ENCODE results near the gene LY6G6D. TPM values are rescaled to one million over a fixed set of nuclear protein-coding genes. Genes with fewer than 3 reads are reported as not detected.

The LY6G6D gene
- total RNA-seq, 1 donor from 2014 or later, result not detected

- Mint-ChIP-seq H3K27me3 (no peaks in the 10 kb centered on the region), H3K4me1 (peaks cover 12% of the 10 kb centered on the region), H3K4me3 (no peak overlapping the region), H3K36me3 (ENCODE audit: low read depth) (no peaks in the 10 kb centered on the region), H3K9me3 (no peaks in the 10 kb centered on the region), H3K27ac (no peak overlapping the region)
- DNase-seq, result no peak
- intact Hi-C loops (cut with micrococcal nuclease), result no loop called here
- ChIA-PET POLR2A (interaction anchor here (0.5 to 2.2 kb wide), 5 partner anchors 8 to 91 kb away, joined by 3 to 5 read pairs (median 5); partner anchors contain the start of genes ABHD16A, CLIC1 and MSH5), CTCF (interaction anchor here (0.6 to 1.9 kb wide), 3 partner anchors 18 to 156 kb away, joined by 3 to 7 read pairs (median 5); partner anchors contain the start of gene DDAH2)
- no peak for ATAC-seq (ENCODE audit: low read depth)
- TF ChIP-seq CTCF (IDR thresholded peaks at IDR 0.05), result no peak
These were observed 3.9 kb upstream of the LY6G6D start for GRCh38 chr6:31711233-31711632.

GRCh38 chr6:31712296-31712695 lies 2.9 kb upstream of the LY6G6D start:
- DNase-seq (no peak), ATAC-seq (ENCODE audit: low read depth) (peak; percentile 90)
- ChIA-PET POLR2A (interaction anchor here (0.6 to 2.2 kb wide), 4 partner anchors 8 to 35 kb away, joined by 3 to 6 read pairs (median 4); partner anchors contain the start of genes ABHD16A and MSH5), CTCF (interaction anchor here (1.1 to 1.9 kb wide), 4 partner anchors 17 to 118 kb away, joined by 3 to 7 read pairs (median 4); partner anchors contain the start of gene DDAH2)
- Mint-ChIP-seq H3K4me3 (no peak overlapping the region), H3K27ac (no peak overlapping the region), H3K27me3 (no peaks in the 10 kb centered on the region), H3K9me3 (no peaks in the 10 kb centered on the region), H3K36me3 (ENCODE audit: low read depth) (no peaks in the 10 kb centered on the region), H3K4me1 (peaks cover 12% of the 10 kb centered on the region)
- intact Hi-C loops (cut with micrococcal nuclease), result no loop called here
- no peak for TF ChIP-seq CTCF (IDR thresholded peaks at IDR 0.05)

- CTCF ChIA-PET, result no interaction called here
- POLR2A ChIA-PET, result interaction anchor here (1.0 kb wide), 1 partner anchor 12 kb away, joined by 3 read pairs; no protein-coding TSS in a partner anchor
- H3K4me3 Mint-ChIP-seq, result no peak overlapping the region
- H3K27ac Mint-ChIP-seq, result no peak overlapping the region
- TF ChIP-seq CTCF (IDR thresholded peaks at IDR 0.05), result no peak
- H3K9me3 Mint-ChIP-seq, result no peaks in the 10 kb centered on the region
- peaks cover 12% of the 10 kb centered on the region for H3K4me1 Mint-ChIP-seq
- no peaks in the 10 kb centered on the region for H3K36me3 Mint-ChIP-seq (ENCODE audit: low read depth)
- DNase-seq (no peak), ATAC-seq (ENCODE audit: low read depth) (no peak)
- intact Hi-C loops (cut with micrococcal nuclease), result no loop called here
- H3K27me3 Mint-ChIP-seq, result no peaks in the 10 kb centered on the region
These were observed 1.7 kb upstream of the LY6G6D start for GRCh38 chr6:31713465-31713864.

- DNase-seq, result no peak
- intact Hi-C loops (cut with micrococcal nuclease), result no loop called here
- peaks cover 12% of the 10 kb centered on the region for H3K4me1 Mint-ChIP-seq
- no peaks in the 10 kb centered on the region for H3K9me3 Mint-ChIP-seq
- H3K4me3 Mint-ChIP-seq, result no peak overlapping the region
- no peaks in the 10 kb centered on the region for H3K36me3 Mint-ChIP-seq (ENCODE audit: low read depth)
- no peak for ATAC-seq (ENCODE audit: low read depth)
- TF ChIP-seq CTCF (IDR thresholded peaks at IDR 0.05), result no peak
- H3K27me3 Mint-ChIP-seq, result no peaks in the 10 kb centered on the region
- POLR2A ChIA-PET, result interaction anchor here (1.0 to 1.3 kb wide), 2 partner anchors 11 kb away, joined by 3 read pairs; partner anchors contain the start of gene ABHD16A
- CTCF ChIA-PET, result no interaction called here
- H3K27ac Mint-ChIP-seq, result no peak overlapping the region
These were observed 1.0 kb upstream of the LY6G6D start for GRCh38 chr6:31713991-31714684.

GRCh38 chr6:31717499-31718222 lies 2.5 kb downstream of the LY6G6D start:
- intact Hi-C loops (cut with micrococcal nuclease), result no loop called here
- Mint-ChIP-seq H3K36me3 (ENCODE audit: low read depth) (no peaks in the 10 kb centered on the region), H3K4me1 (no peaks in the 10 kb centered on the region), H3K27ac (no peak overlapping the region), H3K4me3 (no peak overlapping the region), H3K27me3 (no peaks in the 10 kb centered on the region), H3K9me3 (no peaks in the 10 kb centered on the region)
- POLR2A ChIA-PET, result no interaction called here
- TF ChIP-seq CTCF (IDR thresholded peaks at IDR 0.05), result no peak
- ATAC-seq (ENCODE audit: low read depth) (no peak), DNase-seq (no peak)
- CTCF ChIA-PET, result no interaction called here
